Ishikawa (cell line): ENCODE results near the gene XAF1.

ENCODE experiments used
- CEBPB ChIP-seq: IDR thresholded peaks from 2 replicates; pipeline ENCODE4 v1.6.1; 2012
- EGR1 ChIP-seq: IDR thresholded peaks from 2 replicates; pipeline ENCODE4 v1.6.1; 2012
- EP300 ChIP-seq: IDR thresholded peaks from 2 replicates; pipeline ENCODE4 v1.6.1; 2012; ENCODE audit warnings: borderline replicate concordance
- FOXM1 ChIP-seq: IDR thresholded peaks from 2 replicates; pipeline ENCODE4 v1.6.1; 2012; ENCODE audit warnings: low read depth, borderline replicate concordance
- MAX ChIP-seq: IDR thresholded peaks from 2 replicates; pipeline ENCODE4 v1.6.1; 2012
- NFIC ChIP-seq: IDR thresholded peaks from 2 replicates; pipeline ENCODE4 v1.6.1; 2012
- RAD21 ChIP-seq: IDR thresholded peaks from 2 replicates; pipeline ENCODE4 v1.6.1; 2012; ENCODE audit warnings: low read depth
- REST ChIP-seq: IDR thresholded peaks from 2 replicates; pipeline ENCODE4 v1.6.1; 2012; ENCODE audit warnings: low read depth, mild to moderate bottlenecking
- TAF1 ChIP-seq: IDR thresholded peaks from 2 replicates; pipeline ENCODE4 v1.6.1; 2012; ENCODE audit warnings: low read depth, mild to moderate bottlenecking
- TCF12 ChIP-seq: IDR thresholded peaks from 2 replicates; pipeline ENCODE4 v1.6.1; 2012; ENCODE audit warnings: low read depth
- USF1 ChIP-seq: IDR thresholded peaks from 2 replicates; pipeline ENCODE4 v1.6.1; 2012
- YY1 ChIP-seq: IDR thresholded peaks from 2 replicates; pipeline ENCODE4 v1.6.1; 2012; ENCODE audit warnings: low read depth

GRCh38 chr17:6799738-6800137 is 43.9 kb downstream of the XAF1 start:
- TF ChIP-seq EP300 (no peak), FOXM1 (no peak), REST (no peak), RAD21 (no peak), EGR1 (no peak), TAF1 (no peak), USF1 (no peak), YY1 (no peak), TCF12 (no peak), MAX (no peak), CEBPB (no peak), NFIC (no peak)
